Activated CD4-positive, alpha-beta T cell treated with anti-CD3 and anti-CD28 coated beads for 4 hours (primary cell): ENCODE measurements around the gene SOAT2.

Experiments
- DNase-seq, 2 donors: peaks; one replicate each; pipeline ENCODE4 v3.0.0-alpha.2; 2020

The SOAT2 gene

GRCh38 chr12:53102883-53103807 is at the start of gene SOAT2:
TSS of gene SOAT2 (plus strand) at chr12:53103486. CDS start at chr12:53103578, 92 bp downstream.
- peak; percentile 24 to 37 for DNase-seq

- DNase-seq = peak; percentile 94 to 95
These were observed 49.0 kb upstream of the SOAT2 start for GRCh38 chr12:53054112-53054878.

GRCh38 chr12:53055471-53056266 is 47.6 kb upstream of the SOAT2 start:
- no peak for DNase-seq

GRCh38 chr12:53056296-53056695 is 47.0 kb upstream of the SOAT2 start:
- no peak for DNase-seq

- DNase-seq = no peak
These were observed 46.4 kb upstream of the SOAT2 start for GRCh38 chr12:53056901-53057300.

- no peak for DNase-seq
These were observed 45.3 kb upstream of the SOAT2 start for GRCh38 chr12:53057816-53058500.

GRCh38 chr12:53058674-53059433 is 44.4 kb upstream of the SOAT2 start:
- no peak for DNase-seq

- no peak for DNase-seq
These were observed 43.7 kb upstream of the SOAT2 start for GRCh38 chr12:53059434-53060063.

GRCh38 chr12:53060064-53060720 is 43.1 kb upstream of the SOAT2 start:
- no peak for DNase-seq

GRCh38 chr12:53060721-53061276 is 42.5 kb upstream of the SOAT2 start:
- no peak for DNase-seq

GRCh38 chr12:53061404-53062010 is 41.8 kb upstream of the SOAT2 start:
- DNase-seq = no peak

- no peak for DNase-seq
These were observed 41.0 kb upstream of the SOAT2 start for GRCh38 chr12:53062011-53062961.

GRCh38 chr12:53062977-53063707 is 40.1 kb upstream of the SOAT2 start:
- no peak for DNase-seq

- no peak for DNase-seq
These were observed 39.3 kb upstream of the SOAT2 start for GRCh38 chr12:53063708-53064612.

GRCh38 chr12:53064613-53065436 is 38.5 kb upstream of the SOAT2 start:
- DNase-seq = no peak

GRCh38 chr12:53065470-53065869 is 37.8 kb upstream of the SOAT2 start:
- DNase-seq = no peak
